ENCODE measurements around the gene CTNNA3.

The CTNNA3 gene

DNA sequence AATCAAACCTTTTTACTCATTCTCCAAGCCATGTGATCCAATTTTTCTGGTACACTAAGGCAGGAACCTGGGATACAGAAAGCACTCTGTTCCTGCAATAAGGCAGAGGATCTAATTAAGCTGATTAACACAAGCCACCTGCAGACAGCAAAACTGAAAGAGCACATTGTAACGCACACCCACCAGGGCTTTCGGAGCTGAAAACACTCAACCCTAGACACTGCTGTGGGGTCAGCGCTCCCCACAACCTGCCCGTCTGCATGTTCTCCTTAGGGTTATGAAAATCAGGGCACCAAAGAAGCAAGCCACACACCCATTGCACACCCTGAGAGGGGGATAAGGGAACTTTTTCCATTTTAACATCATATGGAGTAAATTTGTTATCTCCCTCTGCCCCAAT, 1792.4 kb downstream of the CTNNA3 start:
- Histone ChIP-seq H3K36me3 (ENCODE audit: control insufficient read depth in 2 of 2, insufficient read depth in 2 of 2, low read length in 2 of 2) (no peaks in the 10 kb centered on the region), H3K27me3 (ENCODE audit: control insufficient read depth in 2 of 2, insufficient read depth in 2 of 2, low read length in 2 of 2) (no peaks in the 10 kb centered on the region), H3K4me3 (ENCODE audit: low read length in 2 of 2) (no peak overlapping the region), H3K27ac (ENCODE audit: low read depth in 2 of 2, low read length in 2 of 2) (no peak overlapping the region), H3K9me3 (ENCODE audit: control insufficient read depth in 2 of 2, low read length in 2 of 2) (no peaks in the 10 kb centered on the region), H3K9ac (ENCODE audit: low read depth in 1 of 2, low read length in 2 of 2) (no peak overlapping the region), H3K4me1 (ENCODE audit: control insufficient read depth in 2 of 2, insufficient read depth in 2 of 2, low read length in 2 of 2) (no peaks in the 10 kb centered on the region)

GRCh38 chr10:65900271-65900670, 1795.7 kb downstream of the CTNNA3 start:
- Histone ChIP-seq H3K27me3 (ENCODE audit: control insufficient read depth in 2 of 2, insufficient read depth in 2 of 2, low read length in 2 of 2) (no peaks in the 10 kb centered on the region), H3K4me1 (ENCODE audit: control insufficient read depth in 2 of 2, insufficient read depth in 2 of 2, low read length in 2 of 2) (no peaks in the 10 kb centered on the region), H3K27ac (ENCODE audit: low read depth in 2 of 2, low read length in 2 of 2) (no peak overlapping the region), H3K4me3 (ENCODE audit: low read length in 2 of 2) (no peak overlapping the region), H3K36me3 (ENCODE audit: control insufficient read depth in 2 of 2, insufficient read depth in 2 of 2, low read length in 2 of 2) (no peaks in the 10 kb centered on the region), H3K9ac (ENCODE audit: low read depth in 1 of 2, low read length in 2 of 2) (no peak overlapping the region), H3K9me3 (ENCODE audit: control insufficient read depth in 2 of 2, low read length in 2 of 2) (no peaks in the 10 kb centered on the region)

GRCh38 chr10:65898055-65898454, 1797.9 kb downstream of the CTNNA3 start:
- Histone ChIP-seq H3K27me3 (ENCODE audit: control insufficient read depth in 2 of 2, insufficient read depth in 2 of 2, low read length in 2 of 2) (no peaks in the 10 kb centered on the region), H3K4me1 (ENCODE audit: control insufficient read depth in 2 of 2, insufficient read depth in 2 of 2, low read length in 2 of 2) (no peaks in the 10 kb centered on the region), H3K36me3 (ENCODE audit: control insufficient read depth in 2 of 2, insufficient read depth in 2 of 2, low read length in 2 of 2) (no peaks in the 10 kb centered on the region), H3K4me3 (ENCODE audit: low read length in 2 of 2) (no peak overlapping the region), H3K9me3 (ENCODE audit: control insufficient read depth in 2 of 2, low read length in 2 of 2) (no peaks in the 10 kb centered on the region), H3K27ac (ENCODE audit: low read depth in 2 of 2, low read length in 2 of 2) (no peak overlapping the region), H3K9ac (ENCODE audit: low read depth in 1 of 2, low read length in 2 of 2) (no peak overlapping the region)

GRCh38 chr10:65894961-65895360, 1801.0 kb downstream of the CTNNA3 start:
- no peaks in the 10 kb centered on the region for H3K4me1 ChIP-seq (ENCODE audit: control insufficient read depth in 2 of 2, insufficient read depth in 2 of 2, low read length in 2 of 2)
- no peak overlapping the region for H3K4me3 ChIP-seq (ENCODE audit: low read length in 2 of 2)
- no peak overlapping the region for H3K9ac ChIP-seq (ENCODE audit: low read depth in 1 of 2, low read length in 2 of 2)
- no peak overlapping the region for H3K27ac ChIP-seq (ENCODE audit: low read depth in 2 of 2, low read length in 2 of 2)
- H3K36me3 ChIP-seq (ENCODE audit: control insufficient read depth in 2 of 2, insufficient read depth in 2 of 2, low read length in 2 of 2), result no peaks in the 10 kb centered on the region
- H3K27me3 ChIP-seq (ENCODE audit: control insufficient read depth in 2 of 2, insufficient read depth in 2 of 2, low read length in 2 of 2), result no peaks in the 10 kb centered on the region
- H3K9me3 ChIP-seq (ENCODE audit: control insufficient read depth in 2 of 2, low read length in 2 of 2), result no peaks in the 10 kb centered on the region

DNA sequence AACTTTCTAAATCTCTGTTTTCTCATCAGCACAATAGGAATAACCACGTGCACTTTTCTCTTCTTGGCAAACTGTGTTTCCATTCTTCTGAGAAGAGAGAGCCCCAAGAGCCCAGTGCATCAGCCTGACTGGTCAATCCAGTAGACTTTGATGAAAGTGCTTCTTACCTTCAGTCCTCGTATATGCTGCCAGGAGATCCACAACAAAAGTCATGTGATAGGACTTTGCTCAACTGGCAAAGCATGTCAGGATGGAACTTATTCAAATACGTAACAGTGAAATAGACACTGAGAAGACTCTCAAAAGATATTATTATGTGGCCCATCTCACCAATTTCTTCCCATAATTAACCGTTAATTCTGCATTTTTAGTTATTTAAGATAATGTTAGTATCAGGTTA, 1801.6 kb downstream of the CTNNA3 start:
- Histone ChIP-seq H3K27ac (ENCODE audit: low read depth in 2 of 2, low read length in 2 of 2) (no peak overlapping the region), H3K9ac (ENCODE audit: low read depth in 1 of 2, low read length in 2 of 2) (no peak overlapping the region), H3K27me3 (ENCODE audit: control insufficient read depth in 2 of 2, insufficient read depth in 2 of 2, low read length in 2 of 2) (no peaks in the 10 kb centered on the region), H3K4me1 (ENCODE audit: control insufficient read depth in 2 of 2, insufficient read depth in 2 of 2, low read length in 2 of 2) (no peaks in the 10 kb centered on the region), H3K9me3 (ENCODE audit: control insufficient read depth in 2 of 2, low read length in 2 of 2) (no peaks in the 10 kb centered on the region), H3K4me3 (ENCODE audit: low read length in 2 of 2) (no peak overlapping the region), H3K36me3 (ENCODE audit: control insufficient read depth in 2 of 2, insufficient read depth in 2 of 2, low read length in 2 of 2) (no peaks in the 10 kb centered on the region)

DNA sequence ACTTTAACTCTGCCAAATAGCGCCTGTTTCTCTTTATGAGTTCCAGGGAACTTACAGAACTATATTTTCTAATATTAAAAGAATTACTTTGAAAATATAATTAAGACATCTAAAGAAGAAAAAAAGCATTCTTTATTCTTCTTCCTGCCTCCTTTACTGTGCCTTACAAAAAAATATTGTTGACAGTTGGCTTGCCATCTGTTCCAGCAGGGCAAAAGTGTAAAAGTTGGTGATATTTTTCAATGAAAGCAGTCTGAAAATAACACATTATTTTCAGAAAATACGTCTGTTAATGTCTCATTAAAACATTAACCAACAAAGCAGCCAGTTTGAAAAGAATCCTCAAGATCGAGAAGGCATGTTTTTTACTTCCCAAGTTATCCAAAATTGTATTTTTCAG, 1802.3 kb downstream of the CTNNA3 start:
- Histone ChIP-seq H3K27me3 (ENCODE audit: control insufficient read depth in 2 of 2, insufficient read depth in 2 of 2, low read length in 2 of 2) (no peaks in the 10 kb centered on the region), H3K9me3 (ENCODE audit: control insufficient read depth in 2 of 2, low read length in 2 of 2) (no peaks in the 10 kb centered on the region), H3K27ac (ENCODE audit: low read depth in 2 of 2, low read length in 2 of 2) (no peak overlapping the region), H3K36me3 (ENCODE audit: control insufficient read depth in 2 of 2, insufficient read depth in 2 of 2, low read length in 2 of 2) (no peaks in the 10 kb centered on the region), H3K4me1 (ENCODE audit: control insufficient read depth in 2 of 2, insufficient read depth in 2 of 2, low read length in 2 of 2) (no peaks in the 10 kb centered on the region), H3K4me3 (ENCODE audit: low read length in 2 of 2) (no peak overlapping the region), H3K9ac (ENCODE audit: low read depth in 1 of 2, low read length in 2 of 2) (no peak overlapping the region)

- Histone ChIP-seq H3K27me3 (ENCODE audit: control insufficient read depth in 2 of 2, insufficient read depth in 2 of 2, low read length in 2 of 2) (no peaks in the 10 kb centered on the region), H3K9ac (ENCODE audit: low read depth in 1 of 2, low read length in 2 of 2) (no peak overlapping the region), H3K9me3 (ENCODE audit: control insufficient read depth in 2 of 2, low read length in 2 of 2) (peaks cover 0 to 2% of the 10 kb centered on the region in 2 donors), H3K4me1 (ENCODE audit: control insufficient read depth in 2 of 2, insufficient read depth in 2 of 2, low read length in 2 of 2) (no peaks in the 10 kb centered on the region), H3K27ac (ENCODE audit: low read depth in 2 of 2, low read length in 2 of 2) (no peak overlapping the region), H3K36me3 (ENCODE audit: control insufficient read depth in 2 of 2, insufficient read depth in 2 of 2, low read length in 2 of 2) (no peaks in the 10 kb centered on the region), H3K4me3 (ENCODE audit: low read length in 2 of 2) (no peak overlapping the region)
These were observed 1803.7 kb downstream of the CTNNA3 start for GRCh38 chr10:65892284-65892683.

DNA sequence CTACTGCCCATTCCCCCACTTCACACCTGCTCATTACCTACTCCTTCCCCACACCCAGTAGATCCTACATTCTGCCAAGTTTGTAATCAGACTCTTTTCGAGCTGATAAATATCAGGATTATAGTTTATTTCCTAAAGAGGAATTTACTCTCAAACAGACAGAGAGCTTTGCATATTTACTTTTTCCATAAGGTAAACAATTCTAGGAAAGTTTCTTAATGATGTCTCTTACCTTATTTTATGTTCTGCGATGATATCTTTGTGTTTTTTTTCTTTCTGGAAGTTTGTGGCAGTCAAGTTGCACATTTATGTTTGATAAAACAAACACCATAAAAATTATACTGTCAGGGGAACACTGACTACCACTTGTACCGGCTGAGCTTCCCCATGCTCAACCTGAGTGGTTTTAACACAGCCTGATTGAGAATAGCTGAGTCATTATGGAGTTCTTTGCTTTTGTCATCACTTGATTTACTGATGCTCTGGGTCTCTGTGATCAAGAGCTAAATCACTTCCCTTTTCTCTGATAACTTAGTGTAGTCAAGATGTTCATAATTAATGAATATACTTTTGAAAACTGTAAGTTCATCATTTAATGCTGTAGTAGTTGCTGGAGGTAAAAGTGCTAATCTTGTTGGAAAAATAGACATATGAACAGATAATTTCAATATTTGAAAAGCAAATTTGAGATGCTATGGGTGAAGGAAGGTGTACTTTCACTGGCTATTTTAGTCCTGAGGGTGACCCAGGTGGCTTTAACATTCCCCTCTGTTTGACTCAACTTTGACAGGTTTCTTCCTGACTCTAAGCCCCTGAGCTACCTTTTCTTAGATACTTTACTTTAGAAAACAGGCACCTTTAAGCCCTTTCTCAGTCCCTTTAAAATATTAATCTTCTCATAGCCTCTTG, 1804.7 kb downstream of the CTNNA3 start:
- no peak overlapping the region for H3K4me3 ChIP-seq (ENCODE audit: low read length in 2 of 2)
- H3K36me3 ChIP-seq (ENCODE audit: control insufficient read depth in 2 of 2, insufficient read depth in 2 of 2, low read length in 2 of 2), result no peaks in the 10 kb centered on the region
- H3K9ac ChIP-seq (ENCODE audit: low read depth in 1 of 2, low read length in 2 of 2), result no peak overlapping the region
- no peak overlapping the region for H3K27ac ChIP-seq (ENCODE audit: low read depth in 2 of 2, low read length in 2 of 2)
- no peaks in the 10 kb centered on the region for H3K4me1 ChIP-seq (ENCODE audit: control insufficient read depth in 2 of 2, insufficient read depth in 2 of 2, low read length in 2 of 2)
- peaks cover 0 to 2% of the 10 kb centered on the region in 2 donors for H3K9me3 ChIP-seq (ENCODE audit: control insufficient read depth in 2 of 2, low read length in 2 of 2)
- no peaks in the 10 kb centered on the region for H3K27me3 ChIP-seq (ENCODE audit: control insufficient read depth in 2 of 2, insufficient read depth in 2 of 2, low read length in 2 of 2)

DNA sequence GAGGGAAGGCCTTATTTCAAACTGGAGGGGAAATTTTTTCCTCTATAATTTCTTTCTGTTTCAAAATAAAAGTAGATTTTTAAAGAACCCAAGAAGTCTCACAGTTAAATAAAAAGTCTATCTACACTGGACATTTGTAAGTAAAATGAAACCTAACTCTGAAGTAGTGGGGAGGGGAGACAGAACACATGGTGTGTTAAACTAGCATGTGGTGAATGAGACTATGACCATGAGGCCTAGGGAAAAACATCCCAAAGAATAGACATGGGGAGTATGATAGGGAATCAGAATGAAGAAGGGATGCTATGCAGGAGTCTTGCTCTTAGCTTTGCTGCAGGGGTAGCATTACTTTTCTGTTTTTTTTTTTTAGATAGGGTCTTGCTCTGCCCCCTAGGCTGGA, 1831.5 kb downstream of the CTNNA3 start:
- Histone ChIP-seq H3K4me3 (ENCODE audit: low read length in 2 of 2) (no peak overlapping the region), H3K36me3 (ENCODE audit: control insufficient read depth in 2 of 2, insufficient read depth in 2 of 2, low read length in 2 of 2) (no peaks in the 10 kb centered on the region), H3K9me3 (ENCODE audit: control insufficient read depth in 2 of 2, low read length in 2 of 2) (no peaks in the 10 kb centered on the region), H3K27ac (ENCODE audit: low read depth in 2 of 2, low read length in 2 of 2) (no peak overlapping the region), H3K27me3 (ENCODE audit: control insufficient read depth in 2 of 2, insufficient read depth in 2 of 2, low read length in 2 of 2) (no peaks in the 10 kb centered on the region), H3K4me1 (ENCODE audit: control insufficient read depth in 2 of 2, insufficient read depth in 2 of 2, low read length in 2 of 2) (no peaks in the 10 kb centered on the region), H3K9ac (ENCODE audit: low read depth in 1 of 2, low read length in 2 of 2) (no peak overlapping the region)

DNA sequence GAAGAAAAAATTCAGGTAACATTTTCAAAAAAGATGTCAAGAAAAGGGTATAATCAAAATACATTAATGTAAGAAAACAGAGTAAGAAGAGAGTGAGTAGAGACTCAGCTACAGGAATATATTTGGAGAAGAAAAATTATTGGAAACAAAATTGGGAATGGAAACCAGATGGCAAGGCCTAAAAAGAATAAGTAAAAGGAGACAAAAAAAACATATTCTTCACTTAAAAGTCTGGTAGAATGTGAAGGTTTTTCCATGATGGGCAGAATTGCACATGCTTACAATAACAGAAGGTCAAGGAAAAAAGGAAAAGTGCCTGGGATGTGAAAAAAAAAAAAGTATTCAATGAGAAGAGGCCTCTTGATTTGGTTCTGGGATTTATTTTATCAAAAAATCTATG, 1832.0 kb downstream of the CTNNA3 start:
- no peaks in the 10 kb centered on the region for H3K36me3 ChIP-seq (ENCODE audit: control insufficient read depth in 2 of 2, insufficient read depth in 2 of 2, low read length in 2 of 2)
- H3K9me3 ChIP-seq (ENCODE audit: control insufficient read depth in 2 of 2, low read length in 2 of 2), result no peaks in the 10 kb centered on the region
- H3K4me3 ChIP-seq (ENCODE audit: low read length in 2 of 2), result no peak overlapping the region
- no peak overlapping the region for H3K27ac ChIP-seq (ENCODE audit: low read depth in 2 of 2, low read length in 2 of 2)
- no peak overlapping the region for H3K9ac ChIP-seq (ENCODE audit: low read depth in 1 of 2, low read length in 2 of 2)
- H3K4me1 ChIP-seq (ENCODE audit: control insufficient read depth in 2 of 2, insufficient read depth in 2 of 2, low read length in 2 of 2), result no peaks in the 10 kb centered on the region
- H3K27me3 ChIP-seq (ENCODE audit: control insufficient read depth in 2 of 2, insufficient read depth in 2 of 2, low read length in 2 of 2), result no peaks in the 10 kb centered on the region
